ENCODE data around the gene APBB3.

GRCh38 chr5:140611020-140611521 is 46.7 kb upstream of the APBB3 start:
- TF ChIP-seq POLR2AphosphoS5 (IDR thresholded peaks at IDR 0.05; ENCODE audit: insufficient read depth in 1 of 2, low read depth in 1 of 2) = no peak
- TF ChIP-seq, protein P1, sequence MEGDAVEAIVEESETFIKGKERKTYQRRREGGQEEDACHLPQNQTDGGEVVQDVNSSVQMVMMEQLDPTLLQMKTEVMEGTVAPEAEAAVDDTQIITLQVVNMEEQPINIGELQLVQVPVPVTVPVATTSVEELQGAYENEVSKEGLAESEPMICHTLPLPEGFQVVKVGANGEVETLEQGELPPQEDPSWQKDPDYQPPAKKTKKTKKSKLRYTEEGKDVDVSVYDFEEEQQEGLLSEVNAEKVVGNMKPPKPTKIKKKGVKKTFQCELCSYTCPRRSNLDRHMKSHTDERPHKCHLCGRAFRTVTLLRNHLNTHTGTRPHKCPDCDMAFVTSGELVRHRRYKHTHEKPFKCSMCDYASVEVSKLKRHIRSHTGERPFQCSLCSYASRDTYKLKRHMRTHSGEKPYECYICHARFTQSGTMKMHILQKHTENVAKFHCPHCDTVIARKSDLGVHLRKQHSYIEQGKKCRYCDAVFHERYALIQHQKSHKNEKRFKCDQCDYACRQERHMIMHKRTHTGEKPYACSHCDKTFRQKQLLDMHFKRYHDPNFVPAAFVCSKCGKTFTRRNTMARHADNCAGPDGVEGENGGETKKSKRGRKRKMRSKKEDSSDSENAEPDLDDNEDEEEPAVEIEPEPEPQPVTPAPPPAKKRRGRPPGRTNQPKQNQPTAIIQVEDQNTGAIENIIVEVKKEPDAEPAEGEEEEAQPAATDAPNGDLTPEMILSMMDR (IDR thresholded peaks at IDR 0.05) = no peak

All from vagina (tissue), 2 donors.